ENCODE results near the gene PRCC. TPM values are rescaled to one million over a fixed set of nuclear protein-coding genes. Genes with fewer than 3 reads are reported as not detected.
"Not testable (repeated sequence)": the region's sequence is repeated elsewhere in the genome, so short reads cannot be mapped to it uniquely, and the experiment has no call there.

The PRCC gene
- total RNA-seq, 1 donor from 2014 or later = 117 TPM

- no peaks in the 10 kb centered on the region for H3K9me3 Mint-ChIP-seq
- intact Hi-C loops (cut with micrococcal nuclease) = no loop called here
- DNase-seq (ENCODE audit: low spot score) = no peak
- peaks cover 5% of the 10 kb centered on the region for H3K36me3 Mint-ChIP-seq (ENCODE audit: low read depth)
- H3K27me3 Mint-ChIP-seq (ENCODE audit: insufficient read depth) = peaks cover 1% of the 10 kb centered on the region
- peaks cover 21% of the 10 kb centered on the region for H3K4me1 Mint-ChIP-seq (ENCODE audit: low read depth)
- no peak overlapping the region for H3K27ac Mint-ChIP-seq
- no peak overlapping the region for H3K4me3 Mint-ChIP-seq
These were observed 11.8 kb upstream of the PRCC start for GRCh38 chr1:156755527-156755950.

GRCh38 chr1:156756355-156756754, 11.0 kb upstream of the PRCC start:
- no peaks in the 10 kb centered on the region for H3K9me3 Mint-ChIP-seq
- no peak overlapping the region for H3K27ac Mint-ChIP-seq
- no peak for DNase-seq (ENCODE audit: low spot score)
- peaks cover 21% of the 10 kb centered on the region for H3K4me1 Mint-ChIP-seq (ENCODE audit: low read depth)
- no peak overlapping the region for H3K4me3 Mint-ChIP-seq
- peaks cover 3% of the 10 kb centered on the region for H3K36me3 Mint-ChIP-seq (ENCODE audit: low read depth)
- intact Hi-C loops (cut with micrococcal nuclease) = no loop called here
- peaks cover 1% of the 10 kb centered on the region for H3K27me3 Mint-ChIP-seq (ENCODE audit: insufficient read depth)

- H3K27me3 Mint-ChIP-seq (ENCODE audit: insufficient read depth); H3K9me3 Mint-ChIP-seq; H3K27ac Mint-ChIP-seq; intact Hi-C loops (cut with micrococcal nuclease); H3K36me3 Mint-ChIP-seq (ENCODE audit: low read depth); H3K4me3 Mint-ChIP-seq; DNase-seq (ENCODE audit: low spot score): not testable (repeated sequence)
- H3K4me1 Mint-ChIP-seq (ENCODE audit: low read depth) = peaks cover 13% of the 10 kb centered on the region
These were observed 9.6 kb upstream of the PRCC start for GRCh38 chr1:156757572-156758253.

- Mint-ChIP-seq H3K27ac (no peak overlapping the region), H3K4me3 (no peak overlapping the region), H3K4me1 (ENCODE audit: low read depth) (no peaks in the 10 kb centered on the region), H3K9me3 (no peaks in the 10 kb centered on the region), H3K27me3 (ENCODE audit: insufficient read depth) (no peaks in the 10 kb centered on the region), H3K36me3 (ENCODE audit: low read depth) (no peaks in the 10 kb centered on the region)
- intact Hi-C loops (cut with micrococcal nuclease) = no loop called here
- no peak for DNase-seq (ENCODE audit: low spot score)
These were observed 7.1 kb upstream of the PRCC start for GRCh38 chr1:156760092-156760795.

- intact Hi-C loops (cut with micrococcal nuclease) = no loop called here
- H3K4me1 Mint-ChIP-seq (ENCODE audit: low read depth) = peaks cover 3% of the 10 kb centered on the region
- H3K27me3 Mint-ChIP-seq (ENCODE audit: insufficient read depth) = no peaks in the 10 kb centered on the region
- no peak overlapping the region for H3K4me3 Mint-ChIP-seq
- no peaks in the 10 kb centered on the region for H3K36me3 Mint-ChIP-seq (ENCODE audit: low read depth)
- no peak for DNase-seq (ENCODE audit: low spot score)
- H3K27ac Mint-ChIP-seq = no peak overlapping the region
- H3K9me3 Mint-ChIP-seq = no peaks in the 10 kb centered on the region
These were observed 6.6 kb upstream of the PRCC start for GRCh38 chr1:156760796-156761104.

- not testable (repeated sequence) for H3K4me3 Mint-ChIP-seq; H3K36me3 Mint-ChIP-seq (ENCODE audit: low read depth); H3K27ac Mint-ChIP-seq; DNase-seq (ENCODE audit: low spot score); H3K27me3 Mint-ChIP-seq (ENCODE audit: insufficient read depth); H3K9me3 Mint-ChIP-seq
- intact Hi-C loops (cut with micrococcal nuclease) = loop anchor here (5.0 kb wide), 3 partner anchors 78 to 713 kb away; partner anchors contain the start of genes GPATCH4, LAMTOR2 and UBQLN4
- H3K4me1 Mint-ChIP-seq (ENCODE audit: low read depth) = peaks cover 30% of the 10 kb centered on the region
These were observed 2.2 kb upstream of the PRCC start for GRCh38 chr1:156765136-156765535.

GRCh38 chr1:156765666-156766065, 1.7 kb upstream of the PRCC start:
- Mint-ChIP-seq H3K9me3 (no peaks in the 10 kb centered on the region), H3K27ac (no peak overlapping the region), H3K4me3 (no peak overlapping the region), H3K36me3 (ENCODE audit: low read depth) (peaks cover 10% of the 10 kb centered on the region), H3K4me1 (ENCODE audit: low read depth) (peaks cover 34% of the 10 kb centered on the region), H3K27me3 (ENCODE audit: insufficient read depth) (no peaks in the 10 kb centered on the region)
- intact Hi-C loops (cut with micrococcal nuclease) = loop anchor here (2.0 to 5.0 kb wide), 5 partner anchors 78 to 713 kb away; partner anchors contain the start of genes GPATCH4, LAMTOR2, SMG5 and UBQLN4
- no peak for DNase-seq (ENCODE audit: low spot score)

GRCh38 chr1:156766298-156767100, 836 bp upstream of the PRCC start:
- Mint-ChIP-seq H3K27me3 (ENCODE audit: insufficient read depth) (no peaks in the 10 kb centered on the region), H3K27ac (no peak overlapping the region), H3K4me1 (ENCODE audit: low read depth) (peaks cover 42% of the 10 kb centered on the region), H3K9me3 (no peaks in the 10 kb centered on the region), H3K4me3 (no peak overlapping the region), H3K36me3 (ENCODE audit: low read depth) (peaks cover 17% of the 10 kb centered on the region)
- intact Hi-C loops (cut with micrococcal nuclease) = loop anchor here (1.0 to 5.0 kb wide), 12 partner anchors 15 to 714 kb away; partner anchors contain the start of genes CCT3, GPATCH4, HDGF and ISG20L2
- no peak for DNase-seq (ENCODE audit: low spot score)

- Mint-ChIP-seq H3K9me3 (no peaks in the 10 kb centered on the region), H3K27me3 (ENCODE audit: insufficient read depth) (no peaks in the 10 kb centered on the region), H3K4me1 (ENCODE audit: low read depth) (peaks cover 54% of the 10 kb centered on the region), H3K36me3 (ENCODE audit: low read depth) (peaks cover 22% of the 10 kb centered on the region), H3K4me3 (no peak overlapping the region), H3K27ac (no peak overlapping the region)
- intact Hi-C loops (cut with micrococcal nuclease) = loop anchor here (1.0 to 5.0 kb wide), 12 partner anchors 17 to 716 kb away; partner anchors contain the start of genes CCT3, GPATCH4, HDGF and ISG20L2
- peak; percentile 47 for DNase-seq (ENCODE audit: low spot score)
These were observed 707 bp downstream of the PRCC start for GRCh38 chr1:156767879-156768604.

- no peak overlapping the region for H3K27ac Mint-ChIP-seq
- H3K9me3 Mint-ChIP-seq = no peaks in the 10 kb centered on the region
- peaks cover 28% of the 10 kb centered on the region for H3K36me3 Mint-ChIP-seq (ENCODE audit: low read depth)
- no peak overlapping the region for H3K4me3 Mint-ChIP-seq
- H3K4me1 Mint-ChIP-seq (ENCODE audit: low read depth) = peaks cover 61% of the 10 kb centered on the region
- H3K27me3 Mint-ChIP-seq (ENCODE audit: insufficient read depth) = no peaks in the 10 kb centered on the region
- intact Hi-C loops (cut with micrococcal nuclease) = loop anchor here (5.0 kb wide), 3 partner anchors 81 to 716 kb away; partner anchors contain the start of genes GPATCH4, LAMTOR2 and UBQLN4
- no peak for DNase-seq (ENCODE audit: low spot score)
These were observed 1.4 kb downstream of the PRCC start for GRCh38 chr1:156768610-156769295.

GRCh38 chr1:156772222-156772621, 4.9 kb downstream of the PRCC start:
- no peak for DNase-seq (ENCODE audit: low spot score)
- Mint-ChIP-seq H3K9me3 (no peaks in the 10 kb centered on the region), H3K4me1 (ENCODE audit: low read depth) (peaks cover 57% of the 10 kb centered on the region), H3K27ac (no peak overlapping the region), H3K4me3 (no peak overlapping the region), H3K36me3 (ENCODE audit: low read depth) (peaks cover 33% of the 10 kb centered on the region), H3K27me3 (ENCODE audit: insufficient read depth) (no peaks in the 10 kb centered on the region)
- intact Hi-C loops (cut with micrococcal nuclease) = no loop called here

All from activated T-helper 1 cell treated with anti-CD3 and anti-CD28 coated beads, Interleukin-12 subunit alpha, Interleukin-12 subunit beta, Interleukin-2, Interleukin-4 antibody, amounts not matched to agents 30 ng/mL and 10 ng/mL and 1 ng/mL, durations not matched to agents 14 hours and 24 hours and 36 hours (primary cell).